GM12878 (cell line): Measurements from ENCODE around the gene ESR1. TPM values are rescaled to one million over a fixed set of nuclear protein-coding genes. Genes with fewer than 3 reads are reported as not detected.

ENCODE experiments used
- ATAC-seq: fragments of 200-7000 bp; cut with Tn5 transposase; 3 replicates; pipeline ENCODE4 v1.9.1; 2020; ENCODE audit warnings: mild to moderate bottlenecking, moderate library complexity
- BruUV-seq: library from RNA; stranded (reverse); fragments of 400-500 nt; replicated peaks from 2 replicates; lab custom pipeline; 2021; lab: Mats Ljungman, UMichigan
- CTCF ChIA-PET: fragments of 300-600 bp; sonication (Branson Sonifier 250); formaldehyde crosslinking; extraction: SDS; loops from one replicate; lab custom pipeline; 2021; ENCODE audit warnings: inconsistent platforms; lab: Yijun Ruan, JAX
- POLR2A ChIA-PET: fragments of 350-600 bp; formaldehyde crosslinking; extraction: SDS; loops from one replicate; lab custom pipeline; 2021; ENCODE audit warnings: inconsistent platforms; lab: Charles Lee
- RAD21 ChIA-PET: fragments of 300-600 bp; sonication (Branson Sonifier 250); formaldehyde crosslinking; loops from one replicate; lab custom pipeline; 2023; ENCODE audit warnings: antibody characterized with exemption; ENCODE audit not compliant: unreplicated experiment; lab: Charles Lee
- SMC1A ChIA-PET: fragments of 300-600 bp; sonication (Branson Sonifier 250); formaldehyde crosslinking; loops from one replicate; lab custom pipeline; 2023; ENCODE audit not compliant: unreplicated experiment, uncharacterized antibody; lab: Charles Lee
- DNase-seq: peaks from one replicate; pipeline ENCODE4 v3.0.0-alpha.2; 2011; ENCODE audit warnings: low read depth, low spot score
- FAIRE-seq: peaks from 3 replicates; lab custom pipeline; 2011; peaks lifted over from hg19 to GRCh38; lab: Jason Lieb, UNC
- H2AFZ ChIP-seq: 2 replicates; pipeline ENCODE4 v1.6.0; 2011; ENCODE audit warnings: low read depth, low read length, control low read depth; ENCODE audit not compliant: control insufficient read depth
- H3K27ac ChIP-seq: 2 replicates; pipeline ENCODE4 v1.5.1; 2011; ENCODE audit warnings: control low read depth; ENCODE audit not compliant: control insufficient read depth, insufficient read depth
- H3K27me3 ChIP-seq, 2 experiments: replicated peaks in 1 of 2; 2 replicates each; pipeline versions ENCODE4 v1.6.0 to v1.6.1; 2011; ENCODE audit warnings: low read length in 1 of 2; ENCODE audit not compliant: control insufficient read depth in 2 of 2, insufficient read depth in 2 of 2
- H3K36me3 ChIP-seq, 2 experiments: 2 replicates each; pipeline ENCODE4 v1.5.1; 2011; ENCODE audit warnings: low read length in 1 of 2; ENCODE audit not compliant: control insufficient read depth in 2 of 2, insufficient read depth in 2 of 2
- H3K4me1 ChIP-seq: 2 replicates; pipeline ENCODE4 v1.6.1; 2011; ENCODE audit warnings: mild to moderate bottlenecking, low read length, moderate library complexity, mixed read lengths; ENCODE audit not compliant: control insufficient read depth, insufficient read depth
- H3K4me2 ChIP-seq: 2 replicates; pipeline ENCODE4 v1.6.0; 2011; ENCODE audit warnings: control low read depth; ENCODE audit not compliant: control insufficient read depth, insufficient read depth
- H3K4me3 ChIP-seq: fragments of 200-600 bp; sonication (generic); 2 replicates; pipeline ENCODE4 v1.5.1; 2016
- H3K79me2 ChIP-seq: 2 replicates; pipeline ENCODE4 v1.6.0; 2011; ENCODE audit warnings: low read length; ENCODE audit not compliant: control insufficient read depth, insufficient read depth
- H3K9ac ChIP-seq: 2 replicates; pipeline ENCODE4 v1.8.0; 2011; ENCODE audit warnings: low read length, control low read depth, mixed read lengths; ENCODE audit not compliant: control insufficient read depth, insufficient read depth
- H3K9me3 ChIP-seq: replicated peaks from 3 replicates; pipeline ENCODE4 v1.5.1; 2011; ENCODE audit warnings: mild to moderate bottlenecking, low read length; ENCODE audit not compliant: control insufficient read depth, insufficient read depth
- H4K20me1 ChIP-seq: 2 replicates; pipeline ENCODE4 v1.6.0; 2011; ENCODE audit not compliant: control insufficient read depth, insufficient read depth
- BACH1 ChIP-seq: fragments of 450-650 bp; IDR thresholded peaks from 2 replicates; pipeline ENCODE4 v1.6.1; 2017; ENCODE audit warnings: mild to moderate bottlenecking, borderline replicate concordance
- BRCA1 ChIP-seq: IDR thresholded peaks from 2 replicates; pipeline ENCODE4 v1.6.1; 2011; ENCODE audit warnings: low read depth, low read length, improper control_type of control experiment
- ELK1 ChIP-seq: IDR thresholded peaks from 2 replicates; pipeline ENCODE4 v1.6.1; 2012; ENCODE audit warnings: low read depth, low read length, improper control_type of control experiment
- FOXM1 ChIP-seq: IDR thresholded peaks from 2 replicates; pipeline ENCODE4 v1.6.1; 2012; ENCODE audit warnings: low read depth, mild to moderate bottlenecking, inconsistent platforms, low read length, moderate library complexity
- IKZF1 ChIP-seq: fragments of 450-650 bp; conservative IDR thresholded peaks from 2 replicates; pipeline ENCODE4 v1.6.1; 2017; ENCODE audit warnings: antibody characterized with exemption, mild to moderate bottlenecking
- NBN ChIP-seq: fragments of 450-650 bp; IDR thresholded peaks from 2 replicates; pipeline ENCODE4 v1.6.1; 2016
- PAX8 ChIP-seq: fragments of 450-650 bp; IDR thresholded peaks from 2 replicates; pipeline ENCODE4 v1.6.1; 2017; ENCODE audit warnings: mild to moderate bottlenecking, moderate library complexity
- RBBP5 ChIP-seq: fragments of 200-600 bp; sonication (generic); conservative IDR thresholded peaks from 2 replicates; pipeline ENCODE4 v1.6.1; 2016
- SMAD1 ChIP-seq: fragments of 450-650 bp; IDR thresholded peaks from 2 replicates; pipeline ENCODE4 v1.6.1; 2018; ENCODE audit warnings: mild to moderate bottlenecking, low read depth; ENCODE audit not compliant: partially characterized antibody
- STAT3 ChIP-seq: IDR thresholded peaks from 2 replicates; pipeline ENCODE4 v1.6.1; 2011; ENCODE audit warnings: low read depth, low read length, improper control_type of control experiment
- SUPT20H ChIP-seq: IDR thresholded peaks from 2 replicates; pipeline ENCODE4 v1.6.1; 2011; ENCODE audit warnings: low read depth, mild to moderate bottlenecking, low read length, moderate library complexity, borderline replicate concordance; ENCODE audit not compliant: control insufficient read depth
- TCF12 ChIP-seq: IDR thresholded peaks from 2 replicates; pipeline ENCODE4 v1.6.1; 2011; ENCODE audit warnings: low read depth, mild to moderate bottlenecking, low read length
- WGBS: methylation state at CpG from one replicate; pipeline ENCODE4 v1.1.6; 2016; ENCODE audit warnings: low lambda C conversion rate; ENCODE audit not compliant: insufficient replicate concordance, insufficient coverage; ENCODE audit errors: missing lambda C conversion rate; 5-methylcytosine and 5-hydroxymethylcytosine counted together
- in situ Hi-C: fragments of 300-500 bp; cut with MboI; formaldehyde crosslinking; loops from 9 replicates; pipeline ENCODE4 v1.14.3; 2018; ENCODE audit warnings: mixed read lengths
- intact Hi-C: fragments of 100-400 bp; cut with micrococcal nuclease; formaldehyde crosslinking; loops from one replicate; pipeline ENCODE4 v1.14.2; 2022; ENCODE audit not compliant: unreplicated experiment
- polyA plus RNA-seq, 11 experiments: library from polyadenylated mRNA; depleted of rRNA in 4 of 11; unstranded in 6 of 11; stranded (reverse) in 5 of 11; fragments of >200 nt; fragmentation: Nextera tagmentation in 4 of 11; fragmentation: Illumina TruSeq in 1 of 11; extraction: Ambion mirVana in 4 of 11; extraction: Trizol in 1 of 11; gene quantifications; 1 replicate in 1 of 11; 2 replicates in 10 of 11; pipeline versions ENCODE4 v1.2.1 to v1.2.3, GENCODE V29; 2011 to 2016; ENCODE audit warnings: inconsistent platforms in 2 of 11, missing spikeins in 2 of 11, low read depth in 1 of 11
- total RNA-seq, 4 experiments: library from RNA; depleted of rRNA in 3 of 4; stranded (reverse); fragments of >200 nt in 3 of 4; fragmentation: Illumina TruSeq in 1 of 4; extraction: Trizol in 1 of 4; gene quantifications; 2 replicates each; pipeline versions ENCODE4 v1.2.1 to v1.2.3, GENCODE V29; 2013 to 2021
- TF ChIP-seq, protein P1 (sequence below): IDR thresholded peaks from 2 replicates; pipeline ENCODE4 v1.6.1; 2011; ENCODE audit warnings: borderline replicate concordance, low read depth, mild to moderate bottlenecking, moderate library complexity, low read length; ENCODE audit not compliant: insufficient read depth, poor library complexity, severe bottlenecking

The ESR1 gene
- total and polyA plus RNA-seq, 10 of the 15 experiments (the other 5 are each of a cell fraction or from before 2014, with no cell fraction given), result 0.03 to 0.51 (median 0.21) TPM; not detected in 4

GRCh38 chr6:151992091-151992490 is 184.6 kb downstream of the ESR1 start:
- no peak overlapping the region for H2AFZ ChIP-seq
- ATAC-seq, result no peak
- ChIA-PET SMC1A (no interaction called here), POLR2A (no interaction called here), CTCF (no interaction called here), RAD21 (no interaction called here)
- FAIRE-seq, result no peak
- H4K20me1 ChIP-seq, result no peaks in the 10 kb centered on the region
- no TSS peak for BruUV-seq
- intact Hi-C loops, result no loop called here
- no peak overlapping the region for H3K27ac ChIP-seq
- H3K4me3 ChIP-seq, result no peak overlapping the region
- H3K9ac ChIP-seq, result no peak overlapping the region
- no peak for TF ChIP-seq NBN
- no peak for TF ChIP-seq BACH1
- no peak for TF ChIP-seq STAT3
- TF ChIP-seq PAX8, result no peak
- TF ChIP-seq RBBP5, result no peak
- TF ChIP-seq TCF12, result no peak
- TF ChIP-seq SUPT20H, result no peak
- no peak for TF ChIP-seq BRCA1
- no peak for TF ChIP-seq ELK1
- TF ChIP-seq, protein P1, sequence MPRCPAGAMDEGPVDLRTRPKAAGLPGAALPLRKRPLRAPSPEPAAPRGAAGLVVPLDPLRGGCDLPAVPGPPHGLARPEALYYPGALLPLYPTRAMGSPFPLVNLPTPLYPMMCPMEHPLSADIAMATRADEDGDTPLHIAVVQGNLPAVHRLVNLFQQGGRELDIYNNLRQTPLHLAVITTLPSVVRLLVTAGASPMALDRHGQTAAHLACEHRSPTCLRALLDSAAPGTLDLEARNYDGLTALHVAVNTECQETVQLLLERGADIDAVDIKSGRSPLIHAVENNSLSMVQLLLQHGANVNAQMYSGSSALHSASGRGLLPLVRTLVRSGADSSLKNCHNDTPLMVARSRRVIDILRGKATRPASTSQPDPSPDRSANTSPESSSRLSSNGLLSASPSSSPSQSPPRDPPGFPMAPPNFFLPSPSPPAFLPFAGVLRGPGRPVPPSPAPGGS, result no peak
- TF ChIP-seq FOXM1, result no peak
- no peak for TF ChIP-seq SMAD1
- TF ChIP-seq IKZF1, result no peak
- H3K79me2 ChIP-seq, result no peaks in the 10 kb centered on the region
- in situ Hi-C loops, result no loop called here
- no peak for DNase-seq
- no peaks in the 10 kb centered on the region; a peak in 1 of 4 replicates for H3K27me3 ChIP-seq
- H3K4me1 ChIP-seq, result no peaks in the 10 kb centered on the region
- 49% methylated on average over 5 of the region's 5 CpGs for WGBS
- H3K4me2 ChIP-seq, result no peak overlapping the region
- H3K36me3 ChIP-seq, result no peaks in the 10 kb centered on the region
- H3K9me3 ChIP-seq, result no peaks in the 10 kb centered on the region
